ENCODE measurements around the gene POLQ. TPM values are rescaled to one million over a fixed set of nuclear protein-coding genes. Genes with fewer than 3 reads are reported as not detected.

The POLQ gene
- total and polyA plus RNA-seq, 2 donors (not counting 3 experiments of a cell fraction or from before 2014, with no cell fraction given): 1.8 to 10.8 TPM

GRCh38 chr3:121552797-121553196 lies 7.0 kb upstream of the POLQ start:
- intact Hi-C loops (cut with micrococcal nuclease): no loop called here
- FAIRE-seq (no peak), DNase-seq (ENCODE audit: low read depth, low spot score) (no peak)
- Histone ChIP-seq H3K79me2 (ENCODE audit: control insufficient read depth, insufficient read depth, low read length) (no peaks in the 10 kb centered on the region), H3K4me1 (ENCODE audit: control insufficient read depth, extremely low read depth, insufficient read depth, low read length) (no peaks in the 10 kb centered on the region), H3K4me3 (replicated peaks in 1 of 3; ENCODE audit: insufficient read depth in 1 of 3, low read depth in 1 of 3, low read length in 3 of 3) (no peak overlapping the region), H3K4me2 (ENCODE audit: insufficient read depth, low read length) (no peak overlapping the region), H3K9ac (replicated peaks; ENCODE audit: extremely low read depth, insufficient read depth, low read length) (no peak overlapping the region), H3K9me3 (replicated peaks; ENCODE audit: control insufficient read depth, insufficient read depth, low read length) (no peaks in the 10 kb centered on the region), H3K36me3 (ENCODE audit: control insufficient read depth in 2 of 2, extremely low read depth in 1 of 2, insufficient read depth in 2 of 2, low read length in 2 of 2) (no peaks in the 10 kb centered on the region), H3K27me3 (ENCODE audit: control insufficient read depth in 2 of 2, insufficient read depth in 2 of 2, low read length in 2 of 2) (no peaks in the 10 kb centered on the region), H3K27ac (ENCODE audit: insufficient read depth, low read depth, low read length) (no peak overlapping the region), H4K20me1 (replicated peaks; ENCODE audit: control insufficient read depth, extremely low read depth, insufficient read depth, low read length) (no peaks in the 10 kb centered on the region), H2AFZ (ENCODE audit: low read depth, low read length) (no peak overlapping the region), H3K9me1 (replicated peaks; ENCODE audit: control insufficient read depth, extremely low read depth, insufficient read depth, low read length) (no peaks in the 10 kb centered on the region)
- CTCF ChIA-PET: interaction anchor here (0.7 kb wide), 1 partner anchor 706 kb away, joined by 3 read pairs; no protein-coding TSS in a partner anchor
- POLR2A ChIA-PET: no interaction called here
- no TSS peak for BruUV-seq (replicated peaks)
- dilution Hi-C loops (cut with MboI; ENCODE audit: extremely low pct_ligation_motif_present, low sequenced_read_pairs): no loop called here
- TF ChIP-seq, protein P1, sequence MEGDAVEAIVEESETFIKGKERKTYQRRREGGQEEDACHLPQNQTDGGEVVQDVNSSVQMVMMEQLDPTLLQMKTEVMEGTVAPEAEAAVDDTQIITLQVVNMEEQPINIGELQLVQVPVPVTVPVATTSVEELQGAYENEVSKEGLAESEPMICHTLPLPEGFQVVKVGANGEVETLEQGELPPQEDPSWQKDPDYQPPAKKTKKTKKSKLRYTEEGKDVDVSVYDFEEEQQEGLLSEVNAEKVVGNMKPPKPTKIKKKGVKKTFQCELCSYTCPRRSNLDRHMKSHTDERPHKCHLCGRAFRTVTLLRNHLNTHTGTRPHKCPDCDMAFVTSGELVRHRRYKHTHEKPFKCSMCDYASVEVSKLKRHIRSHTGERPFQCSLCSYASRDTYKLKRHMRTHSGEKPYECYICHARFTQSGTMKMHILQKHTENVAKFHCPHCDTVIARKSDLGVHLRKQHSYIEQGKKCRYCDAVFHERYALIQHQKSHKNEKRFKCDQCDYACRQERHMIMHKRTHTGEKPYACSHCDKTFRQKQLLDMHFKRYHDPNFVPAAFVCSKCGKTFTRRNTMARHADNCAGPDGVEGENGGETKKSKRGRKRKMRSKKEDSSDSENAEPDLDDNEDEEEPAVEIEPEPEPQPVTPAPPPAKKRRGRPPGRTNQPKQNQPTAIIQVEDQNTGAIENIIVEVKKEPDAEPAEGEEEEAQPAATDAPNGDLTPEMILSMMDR (IDR thresholded peaks at IDR 0.05; ENCODE audit: extremely low read depth in 1 of 2, insufficient read depth in 1 of 2, low read depth in 1 of 2, low read length in 2 of 2): no peak
- TF ChIP-seq JUN (IDR thresholded peaks at IDR 0.05; ENCODE audit: borderline replicate concordance, insufficient read depth, insufficient read length, low read depth) (no peak), POLR2AphosphoS5 (IDR thresholded peaks at IDR 0.05; ENCODE audit: insufficient read depth, low read depth, low read length) (no peak), MYC (IDR thresholded peaks at IDR 0.05; ENCODE audit: low read depth, low read length) (no peak), EZH2 (IDR thresholded peaks at IDR 0.05; ENCODE audit: borderline replicate concordance, low read depth, low read length, severe bottlenecking) (no peak), GATA2 (IDR thresholded peaks at IDR 0.05; ENCODE audit: insufficient read depth, insufficient read length, low read depth, low read length) (no peak)
- TF ChIP-seq, protein P2, sequence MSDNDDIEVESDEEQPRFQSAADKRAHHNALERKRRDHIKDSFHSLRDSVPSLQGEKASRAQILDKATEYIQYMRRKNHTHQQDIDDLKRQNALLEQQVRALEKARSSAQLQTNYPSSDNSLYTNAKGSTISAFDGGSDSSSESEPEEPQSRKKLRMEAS (IDR thresholded peaks at IDR 0.05; ENCODE audit: insufficient read depth, insufficient read length): no peak

Measured in endothelial cell of umbilical vein (primary cell).